ENCODE results near the gene PACS1.
A peak's percentile ranks its signal among the peaks of the same experiment; 100 is the strongest.
"Not testable (repeated sequence)": the region's sequence is repeated elsewhere in the genome, so short reads cannot be mapped to it uniquely, and the experiment has no call there.

Gene PACS1

DNA sequence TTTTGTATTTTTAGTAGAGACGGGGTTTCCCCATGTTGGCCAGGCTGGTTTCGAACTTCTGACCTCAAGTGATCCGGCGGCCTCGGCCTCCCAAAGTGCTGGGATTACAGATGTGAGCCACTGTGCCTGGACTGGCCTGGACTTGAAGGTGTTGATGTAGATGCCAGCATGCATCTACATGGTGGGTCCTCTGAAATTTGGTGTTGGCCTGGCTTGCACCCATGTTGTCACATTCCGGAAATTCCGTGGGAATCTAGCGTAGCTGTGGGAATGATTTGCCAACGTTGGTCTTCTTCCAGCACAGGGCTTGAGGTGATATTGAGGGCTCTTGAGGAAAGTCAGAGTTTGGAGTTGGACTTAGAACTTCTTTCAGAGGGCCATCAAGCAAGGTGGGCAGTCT, 6.5 kb downstream of the PACS1 start:
- no peak for DNase-seq (ENCODE audit: low read depth)

- DNase-seq (ENCODE audit: low read depth): no peak
These were observed 7.9 kb downstream of the PACS1 start for GRCh38 chr11:66077927-66078326.

GRCh38 chr11:66078949-66079348, 8.9 kb downstream of the PACS1 start:
- not testable (repeated sequence) for DNase-seq (ENCODE audit: low read depth)

DNA sequence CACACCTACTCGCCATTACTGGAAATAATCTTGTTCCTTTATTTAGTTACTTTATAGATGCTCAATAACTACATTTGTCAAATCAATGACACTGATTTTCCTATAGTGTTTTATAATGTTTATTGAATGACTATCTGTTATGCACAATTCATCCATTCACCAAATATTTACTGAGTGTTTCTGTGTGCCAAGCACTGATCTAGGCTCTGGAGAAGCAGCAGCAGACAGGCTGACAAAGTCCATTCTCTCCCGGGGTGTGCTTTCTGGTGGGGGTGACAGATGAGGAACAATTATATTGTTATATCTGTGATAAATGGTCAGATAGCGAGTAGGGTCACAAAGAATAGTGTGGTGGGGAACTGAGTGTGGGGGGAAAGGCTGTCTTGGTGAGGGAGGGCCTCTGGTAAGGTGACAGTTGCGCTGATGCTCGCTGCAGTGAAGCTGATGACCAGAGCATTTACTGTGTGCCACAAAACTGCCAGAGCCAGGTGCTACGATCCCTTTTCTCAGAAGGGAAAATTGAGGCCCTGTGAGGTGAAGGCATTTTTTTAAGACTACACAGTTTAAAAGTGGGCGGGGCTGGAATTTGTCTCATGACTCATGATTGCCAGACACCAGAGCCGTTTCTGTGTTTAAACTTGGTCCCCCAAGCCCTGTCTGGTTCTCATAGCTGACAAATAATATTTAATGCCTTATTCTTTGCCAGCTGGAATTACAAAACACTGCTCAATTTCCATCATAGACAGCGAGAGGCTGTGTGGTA, 10.2 kb downstream of the PACS1 start:
- peak; percentile 70 for DNase-seq (ENCODE audit: low read depth)

DNA sequence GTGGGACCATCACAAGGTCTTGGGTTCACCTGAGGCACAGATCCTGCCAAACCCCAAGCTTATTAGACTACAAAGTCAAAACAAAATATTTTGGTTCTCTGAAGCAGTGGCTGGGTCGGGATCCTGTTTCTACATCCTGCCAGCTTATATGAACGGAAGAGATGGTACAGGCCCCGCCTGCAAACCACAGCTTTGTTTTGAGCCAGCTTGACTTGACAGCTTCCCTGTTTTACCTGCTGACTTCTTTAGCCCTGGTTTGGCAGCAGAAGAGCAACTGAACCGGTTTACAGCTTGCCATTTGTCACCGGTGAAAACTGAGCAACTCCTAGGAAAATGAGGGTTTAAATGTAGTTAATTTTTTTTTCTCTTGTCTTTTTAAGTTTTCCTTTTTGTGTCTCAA, 11.4 kb downstream of the PACS1 start:
- peak; percentile 59 for DNase-seq (ENCODE audit: low read depth)

DNA sequence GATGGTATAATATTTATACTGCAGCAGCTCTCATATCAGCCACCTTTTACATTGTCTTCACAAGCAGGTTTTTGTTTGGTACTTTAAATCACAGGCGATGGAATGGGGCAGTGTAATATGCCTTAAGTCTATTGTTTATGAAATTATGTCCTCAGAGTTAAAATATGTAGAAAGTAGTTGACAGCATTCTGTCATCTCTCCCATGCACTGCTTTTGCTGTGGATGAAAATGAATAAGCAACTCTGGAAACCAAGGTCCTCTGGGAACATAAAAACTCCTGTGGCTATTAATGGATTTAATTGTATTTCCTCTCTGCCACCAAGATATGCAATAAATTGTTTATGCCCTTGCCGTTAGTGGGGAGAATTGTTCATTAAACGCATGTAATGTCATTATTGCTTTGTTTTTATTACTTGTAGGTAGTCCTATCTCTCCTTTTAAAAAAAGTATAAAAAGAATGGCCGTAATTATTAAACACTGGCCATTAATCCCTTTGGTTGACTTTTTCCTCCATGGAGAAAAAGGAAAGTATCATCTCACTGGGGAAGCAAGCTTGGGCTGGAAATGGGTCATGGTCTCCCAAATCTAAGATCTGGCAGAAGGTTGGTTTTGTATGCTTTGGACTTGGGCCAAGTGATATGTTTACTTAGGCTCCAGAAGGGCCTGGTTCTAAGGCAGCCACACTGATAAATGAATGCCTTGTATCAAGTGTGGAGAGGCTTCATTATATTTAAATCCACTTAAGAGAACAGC, 13.1 kb downstream of the PACS1 start:
- no peak for DNase-seq (ENCODE audit: low read depth)

DNA sequence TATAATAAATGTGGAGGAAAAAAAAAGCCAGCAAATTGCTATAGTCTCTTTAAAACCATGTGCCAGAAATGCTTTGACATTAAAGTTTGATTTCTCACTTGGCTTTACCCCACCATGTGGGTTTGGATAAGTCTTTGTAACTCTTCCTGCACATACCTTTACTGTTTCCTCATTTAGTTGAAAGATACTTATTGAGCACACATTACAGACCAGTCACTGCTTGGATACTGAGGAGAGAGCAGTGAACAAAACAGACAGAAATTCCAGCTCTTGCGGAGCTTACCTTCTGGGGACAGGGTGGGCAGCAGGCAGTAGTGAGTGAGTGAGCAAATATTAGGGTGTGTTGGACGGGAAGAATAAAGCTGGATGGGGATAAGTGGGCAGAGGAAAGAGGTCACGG, 13.7 kb downstream of the PACS1 start:
- no peak for DNase-seq (ENCODE audit: low read depth)

GRCh38 chr11:66084821-66085475, 14.9 kb downstream of the PACS1 start:
- DNase-seq (ENCODE audit: low read depth): no peak

DNA sequence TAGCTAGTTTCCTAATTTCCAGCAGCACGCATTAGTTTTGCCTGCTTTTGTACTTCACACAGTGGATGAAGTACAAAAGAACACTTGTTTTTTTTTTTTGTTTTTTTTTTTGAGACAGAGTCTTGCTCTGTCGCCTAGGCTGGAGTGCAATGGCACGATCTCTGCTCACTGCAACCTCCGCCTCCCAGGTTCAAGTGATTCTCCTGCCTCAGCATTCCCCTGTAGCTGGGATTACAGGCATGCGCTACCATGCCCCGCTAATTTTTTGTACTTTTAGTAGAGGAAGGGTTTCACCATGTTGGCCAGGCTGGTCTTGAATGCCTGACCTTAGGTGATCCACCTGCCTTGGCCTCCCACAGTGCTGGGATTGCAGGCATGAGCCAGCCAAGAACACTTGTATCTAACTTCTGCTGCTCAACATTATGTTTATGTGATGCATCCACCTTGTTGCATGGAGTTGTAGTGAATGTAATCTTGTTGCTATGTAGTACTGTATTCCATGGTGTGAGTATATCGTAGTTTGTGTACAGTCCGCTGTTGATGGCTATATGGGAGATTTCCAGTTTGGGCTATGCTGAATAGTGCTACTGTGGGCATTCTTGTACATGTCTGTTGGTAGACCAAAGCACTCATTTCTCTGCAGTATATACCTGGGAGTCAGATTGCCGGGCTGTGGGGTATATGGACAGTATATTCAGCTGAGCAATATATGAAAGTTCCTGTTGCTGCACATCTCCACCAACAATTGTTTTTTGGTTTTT, 17.3 kb downstream of the PACS1 start:
- no peak for DNase-seq (ENCODE audit: low read depth)

DNA sequence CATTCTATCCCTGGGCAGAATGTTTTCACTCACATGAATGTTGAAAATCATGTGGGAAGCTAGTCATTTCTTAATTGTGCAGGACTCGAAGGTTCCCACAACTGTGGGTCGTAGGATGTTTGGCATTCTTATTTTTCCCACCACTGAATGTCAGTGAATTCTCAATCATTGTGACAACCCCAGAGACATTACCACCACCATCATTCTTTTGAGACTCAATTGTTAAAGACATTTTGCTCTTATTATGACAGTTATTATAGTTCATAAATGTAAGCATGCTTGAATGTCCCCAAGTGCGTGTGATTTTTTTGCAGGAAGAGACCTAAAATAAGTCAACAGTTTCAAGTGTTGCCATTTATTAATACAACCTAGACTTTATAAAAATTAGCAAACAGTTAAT, 19.0 kb downstream of the PACS1 start:
- DNase-seq (ENCODE audit: low read depth): no peak

DNA sequence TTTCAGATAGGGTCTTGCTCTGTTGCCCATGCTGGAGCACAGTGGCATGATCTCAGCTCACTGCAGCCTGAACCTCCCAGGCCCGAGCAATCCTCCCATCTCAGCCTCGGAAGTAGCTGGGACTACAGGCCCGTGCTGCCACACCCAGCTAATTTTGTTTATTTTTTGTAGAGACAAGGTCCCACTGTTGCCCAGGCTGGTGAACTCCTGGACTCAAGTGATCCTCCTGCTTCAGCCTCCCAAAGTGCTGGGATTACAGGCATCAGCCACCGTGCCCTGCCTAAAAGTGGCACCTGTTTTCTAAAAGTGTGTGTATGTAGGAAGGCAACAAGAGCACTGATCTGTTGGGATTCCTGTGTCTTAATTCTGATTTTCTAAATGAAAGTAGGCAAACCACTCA, 20.2 kb downstream of the PACS1 start:
- no peak for DNase-seq (ENCODE audit: low read depth)

DNA sequence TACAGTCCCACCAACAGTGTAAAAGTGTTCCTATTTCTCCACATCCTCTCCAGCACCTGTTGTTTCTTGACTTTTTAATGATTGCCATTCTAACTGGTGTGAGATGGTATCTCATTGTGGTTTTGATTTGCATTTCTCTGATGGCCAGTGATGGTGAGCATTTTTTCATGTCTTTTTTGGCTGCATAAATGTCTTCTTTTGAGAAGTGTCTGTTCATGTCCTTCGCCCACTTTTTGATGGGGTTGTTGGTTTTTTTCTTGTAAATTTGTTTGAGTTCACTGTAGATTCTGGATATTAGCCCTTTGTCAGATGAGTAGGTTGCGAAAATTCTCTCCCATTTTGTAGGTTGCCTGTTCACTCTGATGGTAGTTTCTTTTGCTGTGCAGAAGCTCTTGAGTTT, 22.1 kb downstream of the PACS1 start:
- DNase-seq (ENCODE audit: low read depth): not testable (repeated sequence)

GRCh38 chr11:66099746-66100145, 29.7 kb downstream of the PACS1 start:
- DNase-seq (ENCODE audit: low read depth): not testable (repeated sequence)

DNA sequence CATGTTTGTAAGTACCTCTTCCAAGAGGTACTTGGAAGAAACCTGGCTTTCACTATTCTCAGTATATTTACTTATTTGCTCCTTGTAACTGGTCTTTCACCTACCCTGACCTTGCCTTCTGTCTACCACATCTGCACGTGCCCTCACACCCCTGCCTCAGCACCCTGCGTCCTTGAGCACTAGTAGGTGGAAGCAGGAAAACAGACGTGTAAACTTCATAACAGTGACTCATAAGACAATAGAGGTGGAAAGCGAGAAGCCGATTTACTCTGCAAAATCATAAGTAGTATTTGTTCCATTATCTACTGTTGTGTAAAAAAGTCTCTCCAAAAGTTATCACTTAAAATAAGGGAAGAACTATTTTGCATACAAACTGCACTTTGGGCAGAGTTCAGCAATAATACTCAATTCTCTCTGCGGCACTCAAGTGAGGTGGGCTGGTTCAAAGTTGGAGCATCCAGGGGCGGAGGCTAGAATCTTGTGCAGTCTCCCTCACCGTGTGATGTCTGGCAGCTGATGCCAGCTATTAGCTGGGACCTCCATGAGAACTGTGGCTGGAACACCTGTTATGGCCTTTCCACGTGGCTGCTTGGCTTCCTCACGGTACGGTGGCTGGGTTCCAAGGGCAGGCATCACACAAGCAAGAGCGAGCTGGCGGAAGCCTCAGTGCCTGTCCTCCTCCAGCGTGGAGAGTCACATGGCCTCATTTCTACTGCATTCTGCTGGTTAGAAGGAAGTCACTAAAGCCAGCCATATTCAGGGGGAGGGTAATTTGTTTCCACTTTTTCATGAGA, 30.4 kb downstream of the PACS1 start:
- peak; percentile 55 for DNase-seq (ENCODE audit: low read depth)

GRCh38 chr11:66101066-66101464, 31.0 kb downstream of the PACS1 start:
- no peak for DNase-seq (ENCODE audit: low read depth)

DNA sequence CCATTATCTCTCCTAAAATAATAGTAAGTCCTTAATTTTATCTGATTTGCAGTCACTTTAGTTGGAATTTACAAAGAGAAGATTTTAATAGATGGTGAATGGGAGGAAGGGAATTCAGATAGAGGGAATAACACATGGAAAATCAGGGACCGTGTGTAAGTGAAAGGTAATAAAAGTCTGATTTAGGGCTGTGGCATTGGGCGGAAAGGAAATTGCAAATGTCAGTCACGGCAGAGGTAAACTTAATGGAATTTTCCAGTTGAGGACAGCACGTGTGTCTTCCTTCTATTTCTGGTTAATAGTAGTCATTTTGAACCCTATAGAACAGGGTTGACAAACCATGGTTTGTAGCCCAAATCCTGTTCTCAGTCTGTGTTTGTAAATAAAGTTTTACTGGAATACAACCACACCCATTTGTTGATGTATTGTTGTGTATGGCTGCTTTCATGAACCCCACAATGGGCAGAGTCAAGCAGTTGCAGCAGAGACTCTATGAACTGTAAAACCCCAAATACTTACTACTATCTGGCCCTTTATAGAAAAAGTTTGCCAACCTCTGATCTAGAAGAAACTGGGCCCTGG, 34.1 kb downstream of the PACS1 start:
- no peak for DNase-seq (ENCODE audit: low read depth)

- DNase-seq (ENCODE audit: low read depth): no peak
These were observed 36.9 kb downstream of the PACS1 start for GRCh38 chr11:66106786-66107599.

GRCh38 chr11:66107600-66108510, 37.8 kb downstream of the PACS1 start:
- DNase-seq (ENCODE audit: low read depth): no peak

GRCh38 chr11:66109294-66109693, 39.2 kb downstream of the PACS1 start:
- DNase-seq (ENCODE audit: low read depth): no peak

All from activated T-cell treated with anti-CD3 and anti-CD28 coated beads for 1 hour (primary cell).